ENCODE data around the gene MBNL1. TPM values are rescaled to one million over a fixed set of nuclear protein-coding genes. Genes with fewer than 3 reads are reported as not detected.

Gene MBNL1
- total RNA-seq, 1 donor from 2014 or later = 36.2 TPM

- Mint-ChIP-seq H3K36me3 (ENCODE audit: low read depth) (no peaks in the 10 kb centered on the region), H3K4me3 (no peak overlapping the region), H3K4me1 (peaks cover 4% of the 10 kb centered on the region), H3K27me3 (ENCODE audit: low read depth) (no peaks in the 10 kb centered on the region), H3K9me3 (no peaks in the 10 kb centered on the region), H3K27ac (ENCODE audit: unreplicated experiment) (no peak overlapping the region)
- TF ChIP-seq CTCF (conservative IDR thresholded peaks at IDR 0.05) = no peak
- no peak for DNase-seq (ENCODE audit: low read depth, low spot score)
These were observed 203.9 kb downstream of the MBNL1 start for GRCh38 chr3:152472672-152472954.

GRCh38 chr3:152474585-152474984 is 205.9 kb downstream of the MBNL1 start:
- TF ChIP-seq CTCF (conservative IDR thresholded peaks at IDR 0.05) = peak; percentile 66
- Mint-ChIP-seq H3K4me1 (peaks cover 4% of the 10 kb centered on the region), H3K27me3 (ENCODE audit: low read depth) (no peaks in the 10 kb centered on the region), H3K36me3 (ENCODE audit: low read depth) (no peaks in the 10 kb centered on the region), H3K9me3 (peaks cover 3% of the 10 kb centered on the region), H3K27ac (ENCODE audit: unreplicated experiment) (no peak overlapping the region), H3K4me3 (no peak overlapping the region)
- no peak for DNase-seq (ENCODE audit: low read depth, low spot score)

GRCh38 chr3:152477422-152477821 is 208.7 kb downstream of the MBNL1 start:
- Mint-ChIP-seq H3K4me3 (no peak overlapping the region), H3K9me3 (peaks cover 18% of the 10 kb centered on the region), H3K36me3 (ENCODE audit: low read depth) (peaks cover 8% of the 10 kb centered on the region), H3K27ac (ENCODE audit: unreplicated experiment) (no peak overlapping the region), H3K4me1 (peaks cover under 1% of the 10 kb centered on the region), H3K27me3 (ENCODE audit: low read depth) (no peaks in the 10 kb centered on the region)
- DNase-seq (ENCODE audit: low read depth, low spot score) = no peak
- TF ChIP-seq CTCF (conservative IDR thresholded peaks at IDR 0.05) = no peak

- Mint-ChIP-seq H3K27ac (ENCODE audit: unreplicated experiment) (no peak overlapping the region), H3K4me1 (no peaks in the 10 kb centered on the region), H3K27me3 (ENCODE audit: low read depth) (no peaks in the 10 kb centered on the region), H3K36me3 (ENCODE audit: low read depth) (peaks cover 12% of the 10 kb centered on the region), H3K4me3 (no peak overlapping the region), H3K9me3 (peaks cover 27% of the 10 kb centered on the region)
- no peak for TF ChIP-seq CTCF (conservative IDR thresholded peaks at IDR 0.05)
- no peak for DNase-seq (ENCODE audit: low read depth, low spot score)
These were observed 211.7 kb downstream of the MBNL1 start for GRCh38 chr3:152480282-152480953.

- no peak overlapping the region for H3K27ac Mint-ChIP-seq (ENCODE audit: unreplicated experiment)
- no peaks in the 10 kb centered on the region for H3K27me3 Mint-ChIP-seq (ENCODE audit: low read depth)
- DNase-seq (ENCODE audit: low read depth, low spot score) = no peak
- H3K36me3 Mint-ChIP-seq (ENCODE audit: low read depth) = peaks cover 9% of the 10 kb centered on the region
- no peak for TF ChIP-seq CTCF (conservative IDR thresholded peaks at IDR 0.05)
- H3K4me1 Mint-ChIP-seq = no peaks in the 10 kb centered on the region
- H3K9me3 Mint-ChIP-seq = peaks cover 13% of the 10 kb centered on the region
- H3K4me3 Mint-ChIP-seq = no peak overlapping the region
These were observed 217.6 kb downstream of the MBNL1 start for GRCh38 chr3:152486364-152486763.
